HG03378 (cell line): ENCODE results near the gene P2RX4.
A peak's percentile ranks its signal among the peaks of the same experiment; 100 is the strongest.

Experiments used
- ATAC-seq: cut with Tn5 transposase; IDR thresholded peaks from one replicate; pipeline ENCODE4 v1.9.1; 2021; ENCODE audit warnings: mild to moderate bottlenecking, moderate library complexity; ENCODE audit not compliant: unreplicated experiment

P2RX4 gene

GRCh38 chr12:121240484-121241101 is 30.7 kb downstream of the P2RX4 start:
- ATAC-seq, result no peak

GRCh38 chr12:121241156-121241970 is 31.4 kb downstream of the P2RX4 start:
- no peak for ATAC-seq

DNA sequence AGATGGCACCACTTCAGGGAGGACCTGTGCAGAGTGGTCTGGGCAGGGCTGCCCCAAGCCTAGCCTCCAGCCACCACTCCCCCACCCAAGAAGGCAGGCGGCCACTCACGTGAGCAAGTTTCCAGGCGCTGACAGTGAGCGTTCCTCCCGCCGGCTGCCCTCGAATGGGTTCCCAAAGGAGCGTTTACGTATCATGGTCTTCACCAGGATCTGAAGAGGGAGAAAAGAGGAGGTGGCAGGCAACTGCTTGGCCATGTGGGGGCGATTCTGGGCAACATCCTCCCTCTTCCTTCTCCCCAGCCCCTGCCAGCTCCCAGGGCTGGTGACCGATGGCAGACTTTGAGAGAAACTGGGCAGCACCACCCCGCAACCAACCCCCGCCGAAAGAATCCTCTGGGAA is 35.1 kb downstream of the P2RX4 start:
- no peak for ATAC-seq

DNA sequence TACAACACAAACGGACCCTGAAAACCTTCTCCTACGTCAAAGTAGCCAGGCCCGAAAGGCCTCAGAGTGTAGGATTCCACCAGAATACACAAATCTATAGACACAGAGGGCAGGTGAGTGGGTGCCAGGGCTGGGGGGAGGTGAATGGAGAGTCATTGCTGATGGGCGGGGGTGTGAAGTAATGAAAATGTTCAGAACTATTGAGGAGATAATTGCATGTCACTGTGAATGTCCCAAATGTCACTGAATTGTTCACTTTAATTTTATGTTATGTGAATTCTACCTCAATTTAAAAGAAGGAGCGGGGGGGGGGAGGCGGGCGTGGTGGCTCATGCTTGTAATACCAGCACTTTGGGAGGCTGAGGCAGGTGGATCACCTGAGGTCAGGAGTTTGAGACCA is 36.0 kb downstream of the P2RX4 start:
- no peak for ATAC-seq

GRCh38 chr12:121246893-121247557 is 37.1 kb downstream of the P2RX4 start:
- no peak for ATAC-seq

- ATAC-seq, result peak; percentile 63
These were observed 38.7 kb downstream of the P2RX4 start for GRCh38 chr12:121248622-121249021.

- no peak for ATAC-seq
These were observed 40.4 kb downstream of the P2RX4 start for GRCh38 chr12:121250359-121250758.

DNA sequence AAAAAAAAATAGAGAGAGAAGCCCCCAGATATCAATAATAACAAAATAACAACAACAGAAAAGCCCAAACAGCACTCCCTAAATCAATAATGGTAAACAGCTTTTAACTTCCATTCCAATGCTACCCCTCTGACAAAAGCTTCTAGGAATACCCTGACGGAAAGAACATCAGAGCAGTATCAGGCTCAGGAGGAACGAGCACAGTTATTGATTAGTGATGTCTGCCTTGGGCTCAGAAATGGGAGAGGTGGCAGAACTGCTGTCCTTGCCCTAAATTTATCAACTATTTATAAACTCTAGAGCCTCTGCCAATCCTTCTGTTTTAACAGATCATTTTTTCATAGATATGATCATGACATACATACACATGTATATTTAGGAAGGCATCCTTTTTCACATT is 41.9 kb downstream of the P2RX4 start:
- ATAC-seq, result no peak

DNA sequence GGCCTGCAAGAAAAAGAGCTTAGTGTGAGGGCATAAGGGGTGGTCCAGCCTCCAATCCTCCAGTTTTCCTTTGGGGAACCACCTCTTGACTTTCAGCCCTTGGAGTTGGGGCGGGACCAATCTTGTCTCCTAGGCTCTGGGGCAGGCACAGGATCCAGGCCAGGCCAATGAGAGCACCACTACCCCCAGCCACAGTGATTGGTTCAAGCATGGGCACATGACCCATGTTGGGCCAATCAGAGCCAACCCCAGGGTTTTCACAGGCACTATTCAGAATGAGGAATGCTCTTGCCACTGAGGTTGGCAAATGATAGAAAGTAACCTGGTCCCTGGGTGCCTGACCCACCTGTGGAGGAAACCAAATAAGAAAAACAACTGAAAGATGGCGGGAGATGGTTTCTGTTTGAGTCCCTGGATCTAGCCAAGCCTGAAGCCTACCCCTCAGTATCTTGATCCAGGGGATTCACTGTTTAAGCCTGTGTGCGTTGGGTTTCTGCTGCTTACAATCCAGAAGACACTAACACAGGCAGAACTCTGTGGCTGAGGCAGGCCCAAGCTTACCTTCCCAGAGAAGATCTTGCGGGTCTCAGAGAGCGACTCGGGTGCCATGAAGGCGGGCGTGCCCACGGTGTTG is 42.9 kb downstream of the P2RX4 start:
- no peak for ATAC-seq

- ATAC-seq, result no peak
These were observed 43.9 kb downstream of the P2RX4 start for GRCh38 chr12:121253638-121254335.

DNA sequence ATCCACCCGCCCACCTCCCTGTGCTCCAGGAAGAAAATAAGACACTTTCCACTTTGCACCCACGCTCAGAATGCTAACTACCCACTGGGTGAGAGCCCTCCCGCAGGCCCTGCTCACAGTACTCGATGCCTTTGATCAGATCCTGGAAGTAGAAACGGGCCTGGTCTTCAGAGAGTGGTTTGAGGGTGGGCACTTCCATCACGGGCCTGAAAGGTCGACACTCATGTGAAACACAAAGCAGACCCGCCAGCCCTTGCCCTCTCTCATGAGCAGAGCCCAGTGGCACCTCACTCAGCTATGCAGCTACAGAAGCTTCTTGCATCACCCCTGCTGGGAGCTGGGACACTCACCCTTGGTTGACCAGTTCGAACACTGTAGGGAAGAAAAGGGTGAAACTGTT is 45.5 kb downstream of the P2RX4 start:
- ATAC-seq, result no peak

DNA sequence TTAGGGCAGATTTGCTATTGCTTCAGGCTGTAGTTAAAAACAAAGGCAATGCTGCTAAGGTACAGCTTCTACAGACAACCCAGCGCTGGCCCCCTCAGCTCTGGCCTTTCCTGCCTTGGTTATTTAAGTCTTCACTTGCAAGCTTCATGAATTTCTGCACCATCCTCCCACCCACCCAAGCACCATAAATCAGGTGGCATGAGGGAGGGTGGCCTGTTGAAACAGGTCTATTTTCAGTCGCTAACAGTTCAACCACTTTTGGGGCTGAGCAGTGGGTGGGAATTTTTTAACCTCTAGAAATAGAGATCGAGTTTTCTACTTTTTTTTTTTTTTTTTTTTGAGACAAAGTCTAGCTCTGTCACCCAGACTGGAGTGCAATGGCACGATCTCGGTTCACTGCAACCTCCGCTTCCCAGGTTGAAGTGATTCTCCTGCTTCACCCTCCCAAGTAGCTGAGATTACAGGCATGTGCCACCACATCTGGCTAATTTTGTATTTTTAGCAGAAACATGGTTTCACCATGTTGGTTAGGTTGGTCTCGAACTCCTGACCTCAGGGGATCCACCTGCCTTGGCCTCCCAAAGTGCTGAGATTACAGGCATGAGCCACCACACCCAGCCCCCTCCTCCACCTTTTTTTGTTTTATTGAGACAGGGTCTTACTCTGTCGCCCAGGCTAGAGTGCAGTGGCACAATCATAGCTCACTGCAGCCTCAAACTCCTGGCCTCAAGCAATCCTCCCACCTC is 47.9 kb downstream of the P2RX4 start:
- ATAC-seq, result peak; percentile 42

GRCh38 chr12:121259074-121259473 is 49.1 kb downstream of the P2RX4 start:
- ATAC-seq, result no peak

DNA sequence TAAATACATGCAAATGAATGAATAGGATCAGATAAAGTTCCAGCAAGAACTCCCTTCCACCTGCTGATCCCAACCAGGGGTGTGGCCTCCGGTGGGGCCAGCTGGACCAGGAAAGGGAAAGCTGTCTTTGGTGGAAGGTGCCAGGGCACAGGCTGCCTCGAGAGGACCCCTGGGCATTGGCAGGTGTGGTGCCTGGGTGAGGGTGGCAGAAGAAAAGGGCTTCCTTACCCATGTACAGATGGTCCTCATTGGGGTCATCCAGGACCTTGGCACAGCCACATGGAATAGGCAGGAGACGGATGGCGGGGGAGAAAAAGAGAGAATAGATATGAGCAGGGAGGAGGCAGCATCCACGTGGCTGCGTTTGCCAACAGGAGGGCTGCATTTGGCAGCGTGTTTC is 50.2 kb downstream of the P2RX4 start:
- ATAC-seq, result no peak

DNA sequence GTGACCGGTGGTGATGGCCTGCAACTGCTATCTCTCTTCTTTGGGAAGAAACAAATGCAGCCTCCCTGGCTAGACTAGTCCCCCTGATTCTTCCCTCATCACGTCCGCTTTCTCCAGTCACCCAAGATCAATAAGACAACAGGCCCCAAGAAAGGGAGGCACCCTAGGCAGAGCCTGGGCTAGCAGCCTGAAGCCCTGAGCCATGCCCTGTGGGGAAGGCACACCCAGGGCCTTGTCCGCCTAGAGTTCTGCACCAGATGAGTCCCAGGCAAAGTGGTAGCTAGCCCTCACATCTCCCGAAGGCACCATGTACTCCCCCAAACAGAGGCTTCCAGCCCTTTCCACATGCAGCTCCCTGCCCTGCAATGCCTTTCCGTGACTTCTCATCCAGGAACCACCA is 51.5 kb downstream of the P2RX4 start:
- no peak for ATAC-seq

GRCh38 chr12:121263206-121263935 is 53.4 kb downstream of the P2RX4 start:
- ATAC-seq, result no peak

DNA sequence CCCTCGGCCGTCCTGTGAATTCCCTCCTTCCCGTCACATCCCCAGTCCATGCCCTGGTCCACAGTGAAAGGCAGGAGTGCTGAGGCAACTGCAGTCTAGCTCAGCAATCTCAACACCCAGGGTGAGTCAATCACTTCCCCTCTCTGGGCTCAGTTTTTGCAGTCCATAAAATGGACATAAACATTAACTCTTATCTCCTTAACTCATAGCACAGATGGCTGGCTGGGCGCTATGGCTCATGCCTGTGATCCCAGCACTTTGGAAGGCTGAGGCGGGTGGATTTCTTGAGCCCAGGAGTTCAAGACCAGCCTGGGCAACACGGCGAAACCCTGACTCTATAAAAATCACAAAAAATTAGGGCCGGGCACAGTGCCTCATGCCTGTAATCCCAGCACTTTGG is 54.2 kb downstream of the P2RX4 start:
- no peak for ATAC-seq

- no peak for ATAC-seq
These were observed 55.1 kb downstream of the P2RX4 start for GRCh38 chr12:121264951-121265515.

- ATAC-seq, result no peak
These were observed 57.9 kb downstream of the P2RX4 start for GRCh38 chr12:121267822-121268221.
